Germinal center (tissue), 1 donor: ENCODE measurements around the gene RNU5D-1.
A peak's percentile ranks its signal among the peaks of the same experiment; 100 is the strongest.

ENCODE experiments used
- DNase-seq: peaks from one replicate; pipeline ENCODE4 v3.0.0; 2012; ENCODE audit warnings: mixed read lengths, low spot score

RNU5D-1 gene

GRCh38 chr1:44733365-44733764 lies 2.4 kb upstream of the RNU5D-1 start:
- DNase-seq = no peak

GRCh38 chr1:44724955-44725698 lies 5.8 kb downstream of the RNU5D-1 start:
- no peak for DNase-seq

- DNase-seq = no peak
These were observed 6.5 kb downstream of the RNU5D-1 start for GRCh38 chr1:44724296-44724954.

GRCh38 chr1:44723496-44724295 lies 7.3 kb downstream of the RNU5D-1 start:
- DNase-seq = peak; percentile 83

GRCh38 chr1:44723064-44723463 lies 7.9 kb downstream of the RNU5D-1 start:
- DNase-seq = peak; percentile 33

- DNase-seq = peak; percentile 79
These were observed 9.2 kb downstream of the RNU5D-1 start for GRCh38 chr1:44721485-44722361.

- DNase-seq = no peak
These were observed 10.7 kb downstream of the RNU5D-1 start for GRCh38 chr1:44720281-44720680.

GRCh38 chr1:44719318-44719717 lies 11.7 kb downstream of the RNU5D-1 start:
- DNase-seq = no peak

- DNase-seq = no peak
These were observed 12.9 kb downstream of the RNU5D-1 start for GRCh38 chr1:44718091-44718490.

- DNase-seq = no peak
These were observed 13.3 kb downstream of the RNU5D-1 start for GRCh38 chr1:44717653-44718052.

GRCh38 chr1:44717156-44717555 lies 13.8 kb downstream of the RNU5D-1 start:
- no peak for DNase-seq

- DNase-seq = peak; percentile 81
These were observed 15.9 kb downstream of the RNU5D-1 start for GRCh38 chr1:44714944-44715571.

- no peak for DNase-seq
These were observed 16.4 kb downstream of the RNU5D-1 start for GRCh38 chr1:44714532-44714931.

GRCh38 chr1:44713321-44713781 lies 17.6 kb downstream of the RNU5D-1 start:
- DNase-seq = peak; percentile 70

- peak; percentile 59 for DNase-seq
These were observed 22.8 kb downstream of the RNU5D-1 start for GRCh38 chr1:44707959-44708831.

GRCh38 chr1:44707112-44707881 lies 23.7 kb downstream of the RNU5D-1 start:
- DNase-seq = no peak

- no peak for DNase-seq
These were observed 25.0 kb downstream of the RNU5D-1 start for GRCh38 chr1:44705938-44706337.

- no peak for DNase-seq
These were observed 25.5 kb downstream of the RNU5D-1 start for GRCh38 chr1:44705470-44705869.

GRCh38 chr1:44701141-44701573 lies 29.8 kb downstream of the RNU5D-1 start:
- no peak for DNase-seq
